Mesodermal cell (in vitro differentiated cells): ENCODE measurements around the gene RHEB. TPM values are rescaled to one million over a fixed set of nuclear protein-coding genes. Genes with fewer than 3 reads are reported as not detected.

Source experiments
- H3K27ac ChIP-seq: 2 replicates; pipeline ENCODE4 v1.7.0; 2013; ENCODE audit warnings: mild to moderate bottlenecking, low read depth, low read length, moderate library complexity; ENCODE audit not compliant: severe bottlenecking
- H3K36me3 ChIP-seq: 2 replicates; pipeline ENCODE4 v1.7.1; 2013; ENCODE audit warnings: mild to moderate bottlenecking, low read length, moderate library complexity; ENCODE audit not compliant: control insufficient read depth, insufficient read depth
- H3K4me1 ChIP-seq: one replicate; pipeline ENCODE4 v1.7.1; 2013; ENCODE audit warnings: mild to moderate bottlenecking, low read length; ENCODE audit not compliant: insufficient read depth, control insufficient read depth, poor library complexity, severe bottlenecking
- H3K4me3 ChIP-seq: 2 replicates; pipeline ENCODE4 v1.7.0; 2013; ENCODE audit warnings: low read length, control low read depth, mild to moderate bottlenecking; ENCODE audit not compliant: insufficient read depth, poor library complexity, severe bottlenecking; ENCODE audit errors: extremely low read depth
- H3K9me3 ChIP-seq: 2 replicates; pipeline ENCODE4 v1.7.1; 2013; ENCODE audit warnings: mild to moderate bottlenecking, low read length, moderate library complexity; ENCODE audit not compliant: control insufficient read depth
- WGBS, 2 experiments: methylation state at CpG; one replicate each; pipeline ENCODE4 v1.1.5; 2013; ENCODE audit warnings: missing lambda C conversion rate in 2 of 2; ENCODE audit not compliant: insufficient coverage in 2 of 2; 5-methylcytosine and 5-hydroxymethylcytosine counted together
- polyA plus RNA-seq, 2 experiments: library from polyadenylated mRNA; stranded (reverse); fragments of 50-300 nt; gene quantifications; one replicate each; pipeline ENCODE4 v1.2.3, GENCODE V29; 2013

The RHEB gene
- 126 TPM for polyA plus RNA-seq (2013, experiment 1 of 2)
- 129 TPM for polyA plus RNA-seq (2013, experiment 2 of 2)

DNA sequence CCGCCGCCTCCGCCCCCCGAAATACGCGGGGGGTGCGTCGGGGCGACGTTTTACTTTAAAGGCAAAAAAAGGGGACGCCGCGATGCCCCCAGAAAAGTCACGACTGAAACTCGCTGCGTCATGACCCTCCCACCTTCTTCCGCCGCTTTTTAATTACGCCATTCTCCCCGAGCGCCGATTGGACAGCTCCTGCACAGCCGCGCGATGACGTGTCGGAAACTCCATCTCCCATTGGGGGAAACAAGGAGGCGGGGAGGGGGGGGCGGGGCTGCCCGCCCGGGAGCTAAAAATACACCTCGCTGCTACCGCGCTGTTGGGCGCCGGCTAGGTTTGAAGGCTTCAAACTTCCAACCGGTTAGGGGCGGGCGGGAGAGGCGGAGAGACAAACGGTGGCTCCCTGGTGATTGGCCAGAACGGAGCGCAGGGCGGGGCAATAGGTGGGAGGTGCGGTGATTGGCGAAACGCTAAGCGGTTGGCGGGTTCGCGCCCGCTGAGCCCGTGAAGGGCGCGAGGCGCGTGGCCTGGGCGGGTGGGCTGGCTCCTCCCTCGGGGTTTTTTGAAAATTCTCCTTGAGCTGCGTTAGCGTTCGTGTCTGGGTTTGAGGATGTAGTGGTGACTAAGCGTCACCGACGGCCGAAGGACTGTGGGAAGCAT lies at the start of gene RHEB:
RHEB (minus strand) TSS at position 131 of the 654 bp plus-strand sequence. CDS start 384 bp downstream, outside the sequence.
- peaks cover 3% of the 10 kb centered on the region for H3K4me1 ChIP-seq
- H3K4me3 ChIP-seq: peak within 1 kb of the TSS; percentile 87
- H3K9me3 ChIP-seq: peaks cover 4% of the 10 kb centered on the region
- H3K27ac ChIP-seq: peak within 1 kb of the TSS; percentile 98
- peaks cover 7% of the 10 kb centered on the region for H3K36me3 ChIP-seq
- WGBS, 2 experiments: 7 to 8% methylated on average over 40 to 46 of the region's 66 CpGs

DNA sequence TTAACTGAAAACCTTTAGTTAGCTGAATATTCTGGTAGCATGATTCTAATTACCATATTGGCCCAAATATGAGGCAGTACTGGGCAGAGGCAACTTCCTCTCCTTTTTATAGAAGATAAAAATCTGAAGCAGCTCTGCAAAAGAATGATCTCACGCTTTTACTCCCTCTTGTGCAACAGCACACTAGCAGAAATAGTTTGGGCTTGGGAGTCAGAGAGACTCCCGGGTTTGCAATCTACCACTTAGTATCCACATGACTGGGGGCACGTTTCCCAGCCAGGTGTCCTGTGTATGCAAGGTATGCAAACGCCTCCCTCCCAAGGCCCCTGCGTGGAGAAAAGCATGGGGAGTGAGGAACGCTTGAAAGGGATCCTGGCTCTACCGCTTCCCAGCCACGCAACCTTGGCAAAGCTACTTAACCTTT lies 47.2 kb upstream of the RHEB start:
- WGBS, 2 experiments: 80 to 100% methylated on average over 1 of the region's 8 CpGs
- Histone ChIP-seq H3K27ac (no peak overlapping the region), H3K4me3 (no peak overlapping the region), H3K4me1 (peaks cover 4% of the 10 kb centered on the region), H3K9me3 (no peaks in the 10 kb centered on the region), H3K36me3 (peaks cover 21% of the 10 kb centered on the region)

GRCh38 chr7:151565541-151565940 lies 45.8 kb upstream of the RHEB start:
- 99 to 100% methylated on average over 6 to 8 of the region's 9 CpGs for WGBS, 2 experiments
- Histone ChIP-seq H3K4me3 (no peak overlapping the region), H3K9me3 (no peaks in the 10 kb centered on the region), H3K27ac (no peak overlapping the region), H3K36me3 (peaks cover 29% of the 10 kb centered on the region), H3K4me1 (peaks cover 4% of the 10 kb centered on the region)

GRCh38 chr7:151560243-151560642 lies 40.5 kb upstream of the RHEB start:
- WGBS, 2 experiments: no CpG with 5 or more reads among the region's 9 CpGs
- Histone ChIP-seq H3K36me3 (peaks cover 59% of the 10 kb centered on the region), H3K27ac (no peak overlapping the region), H3K9me3 (no peaks in the 10 kb centered on the region), H3K4me1 (no peaks in the 10 kb centered on the region), H3K4me3 (no peak overlapping the region)

- H3K27ac ChIP-seq: no peak overlapping the region
- no peaks in the 10 kb centered on the region for H3K9me3 ChIP-seq
- H3K36me3 ChIP-seq: peaks cover 59% of the 10 kb centered on the region
- H3K4me3 ChIP-seq: no peak overlapping the region
- no peaks in the 10 kb centered on the region for H3K4me1 ChIP-seq
- WGBS, 2 experiments: 92% methylated on average over 2 of the region's 5 CpGs
These were observed 40.0 kb upstream of the RHEB start for GRCh38 chr7:151559557-151560183.

DNA sequence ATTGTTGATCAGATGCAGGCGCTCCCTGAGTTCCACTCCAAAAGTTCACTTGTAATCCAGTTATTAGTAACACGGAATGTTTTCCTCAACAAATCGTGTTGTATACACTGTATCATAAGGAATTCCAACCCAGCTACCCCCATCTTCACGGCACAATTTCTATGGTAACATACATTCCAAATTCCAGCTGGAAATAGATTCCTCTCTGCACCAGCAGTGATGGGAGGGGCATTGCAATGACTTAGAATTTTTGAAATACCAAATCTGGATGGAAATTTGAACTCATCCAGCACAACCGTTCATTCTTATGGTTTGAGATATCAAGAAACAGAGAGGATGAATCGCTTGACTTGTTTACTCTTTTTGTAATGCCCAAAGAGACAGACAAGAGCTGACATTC lies 38.9 kb upstream of the RHEB start:
- H3K36me3 ChIP-seq: peaks cover 52% of the 10 kb centered on the region
- no peaks in the 10 kb centered on the region for H3K9me3 ChIP-seq
- H3K4me1 ChIP-seq: no peaks in the 10 kb centered on the region
- WGBS, 2 experiments: 92 to 94% methylated on average over 1 to 3 of the region's 6 CpGs
- H3K4me3 ChIP-seq: no peak overlapping the region
- no peak overlapping the region for H3K27ac ChIP-seq

DNA sequence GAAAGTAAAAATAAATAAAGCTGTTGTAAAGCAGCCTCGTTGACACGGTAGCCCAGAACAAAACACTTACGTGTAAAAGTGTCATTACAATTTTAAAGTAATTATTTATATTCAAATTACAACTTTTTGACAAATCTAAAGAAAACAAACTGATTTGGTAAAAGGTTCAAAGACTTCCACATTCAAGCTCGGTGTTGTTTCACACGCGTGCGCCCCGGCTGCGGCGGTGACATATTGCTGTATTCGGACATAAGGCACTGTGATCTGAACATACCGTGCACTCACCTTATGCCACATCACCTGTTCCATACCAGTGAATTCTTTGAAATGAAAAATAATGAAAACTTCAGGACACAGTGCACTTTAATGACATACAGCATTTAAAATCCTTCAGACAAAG lies 36.9 kb upstream of the RHEB start:
- Histone ChIP-seq H3K4me1 (no peaks in the 10 kb centered on the region), H3K4me3 (no peak overlapping the region), H3K9me3 (no peaks in the 10 kb centered on the region), H3K36me3 (peaks cover 44% of the 10 kb centered on the region), H3K27ac (no peak overlapping the region)
- 90 to 94% methylated on average over 2 to 7 of the region's 12 CpGs for WGBS, 2 experiments

- H3K9me3 ChIP-seq: peaks cover 8% of the 10 kb centered on the region
- H3K36me3 ChIP-seq: peaks cover 15% of the 10 kb centered on the region
- H3K4me1 ChIP-seq: no peaks in the 10 kb centered on the region
- H3K27ac ChIP-seq: no peak overlapping the region
- H3K4me3 ChIP-seq: no peak overlapping the region
- 82 to 97% methylated on average over 5 to 9 of the region's 15 CpGs for WGBS, 2 experiments
These were observed 33.7 kb upstream of the RHEB start for GRCh38 chr7:151553356-151553755.

GRCh38 chr7:151552352-151553028 lies 32.8 kb upstream of the RHEB start:
- Histone ChIP-seq H3K27ac (no peak overlapping the region), H3K9me3 (peaks cover 8% of the 10 kb centered on the region), H3K36me3 (peaks cover 11% of the 10 kb centered on the region), H3K4me1 (no peaks in the 10 kb centered on the region), H3K4me3 (no peak overlapping the region)
- WGBS, 2 experiments: 87 to 93% methylated on average over 8 of the region's 10 CpGs

GRCh38 chr7:151551820-151552219 lies 32.1 kb upstream of the RHEB start:
- 76 to 82% methylated on average over 3 to 4 of the region's 7 CpGs for WGBS, 2 experiments
- peaks cover 8% of the 10 kb centered on the region for H3K9me3 ChIP-seq
- no peak overlapping the region for H3K27ac ChIP-seq

More at GRCh38 chr7:151551820-151552219, 32.1 kb upstream of the RHEB start:
- Histone ChIP-seq H3K36me3 (peaks cover 7% of the 10 kb centered on the region), H3K4me1 (no peaks in the 10 kb centered on the region), H3K4me3 (no peak overlapping the region)
